GM10248 (cell line): ENCODE measurements around the gene CAMKMT.

Experiments
- CTCF ChIA-PET: fragments of 300-600 bp; sonication (Branson Sonifier 250); formaldehyde crosslinking; extraction: SDS; loops from one replicate; lab custom pipeline; 2021; ENCODE audit warnings: antibody characterized with exemption; lab: Yijun Ruan, JAX
- POLR2A ChIA-PET: fragments of 350-650 bp; sonication (Branson Sonifier 250); formaldehyde crosslinking; extraction: SDS; loops from one replicate; lab custom pipeline; 2020; ENCODE audit warnings: antibody characterized with exemption; lab: Yijun Ruan, JAX
- DNase-seq: peaks from one replicate; pipeline ENCODE4 v3.0.0; 2012; ENCODE audit errors: extremely low spot score
- CTCF ChIP-seq: IDR thresholded peaks from 2 replicates; pipeline ENCODE4 v1.5.1; 2012; ENCODE audit warnings: mild to moderate bottlenecking, low read depth; ENCODE audit errors: extremely low read depth, missing control alignments, control extremely low read depth

The CAMKMT gene

DNA sequence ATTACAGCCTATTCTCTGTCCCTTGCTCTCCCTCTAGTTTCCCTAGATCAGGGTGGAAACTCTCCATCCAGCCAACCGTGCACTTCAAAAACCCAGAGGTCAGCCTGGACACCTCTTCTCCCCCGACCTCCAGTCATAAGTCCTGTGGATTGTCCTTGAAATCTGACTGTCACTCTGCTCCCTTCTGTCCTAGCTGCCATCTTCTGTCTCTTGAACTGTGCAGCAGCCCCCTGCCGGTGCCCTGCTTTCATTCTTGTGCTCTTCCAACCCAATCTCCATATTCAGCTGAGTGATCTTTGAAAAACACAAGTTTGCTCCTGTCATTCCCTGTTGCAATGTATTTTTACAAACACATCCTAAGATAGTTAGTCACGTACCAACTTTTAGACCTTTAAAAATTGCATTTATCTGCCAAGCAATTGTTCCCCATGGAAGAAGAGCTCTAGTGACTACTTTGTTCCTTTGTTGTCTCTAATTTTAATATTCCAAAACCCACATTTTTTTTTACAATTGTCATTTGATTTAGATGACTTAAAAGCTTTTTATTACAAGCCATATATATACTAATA, 254.3 kb downstream of the CAMKMT start:
- DNase-seq: no peak
- POLR2A ChIA-PET: no interaction called here
- no peak for TF ChIP-seq CTCF
- CTCF ChIA-PET: interaction anchor here (0.7 to 1.9 kb wide), 7 partner anchors 10 to 876 kb away, joined by 3 to 8 read pairs (median 3); no protein-coding TSS in a partner anchor

DNA sequence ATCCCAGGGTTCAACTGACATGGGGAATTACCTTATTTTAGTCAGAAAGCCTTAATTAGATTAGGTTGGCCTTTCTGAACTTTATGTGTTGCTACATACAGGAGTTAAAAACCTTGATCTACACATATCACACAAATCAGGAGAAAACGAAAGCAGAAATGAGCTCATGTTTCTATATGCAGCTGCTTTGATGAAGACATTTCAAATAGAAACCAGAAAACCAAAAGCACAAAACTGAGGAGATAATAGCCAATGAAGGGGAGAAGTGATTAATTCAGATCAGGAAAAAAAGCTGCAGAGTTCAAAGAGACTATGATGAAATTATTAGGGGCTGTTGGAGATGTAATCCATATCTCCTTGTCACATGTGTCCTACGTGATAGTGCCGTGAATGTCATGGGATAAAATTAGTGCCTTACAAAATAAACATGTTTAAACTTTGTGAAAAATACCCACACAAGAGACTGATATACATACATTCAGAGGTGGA, 255.0 kb downstream of the CAMKMT start:
- peak; percentile 57 for DNase-seq
- POLR2A ChIA-PET: no interaction called here
- CTCF ChIA-PET: interaction anchor here (0.7 to 1.9 kb wide), 8 partner anchors 10 to 875 kb away, joined by 3 to 8 read pairs (median 3); no protein-coding TSS in a partner anchor
- no peak for TF ChIP-seq CTCF

GRCh38 chr2:44618251-44619023, 256.7 kb downstream of the CAMKMT start:
- DNase-seq: no peak
- POLR2A ChIA-PET: no interaction called here
- TF ChIP-seq CTCF: no peak
- CTCF ChIA-PET: interaction anchor here (0.8 kb wide), 1 partner anchor 19 kb away, joined by 4 read pairs; no protein-coding TSS in a partner anchor

GRCh38 chr2:44620189-44620990, 258.6 kb downstream of the CAMKMT start:
- no peak for TF ChIP-seq CTCF
- DNase-seq: no peak
- ChIA-PET CTCF (no interaction called here), POLR2A (interaction anchor here (0.6 kb wide), 1 partner anchor 61 kb away, joined by 3 read pairs; no protein-coding TSS in a partner anchor)

DNA sequence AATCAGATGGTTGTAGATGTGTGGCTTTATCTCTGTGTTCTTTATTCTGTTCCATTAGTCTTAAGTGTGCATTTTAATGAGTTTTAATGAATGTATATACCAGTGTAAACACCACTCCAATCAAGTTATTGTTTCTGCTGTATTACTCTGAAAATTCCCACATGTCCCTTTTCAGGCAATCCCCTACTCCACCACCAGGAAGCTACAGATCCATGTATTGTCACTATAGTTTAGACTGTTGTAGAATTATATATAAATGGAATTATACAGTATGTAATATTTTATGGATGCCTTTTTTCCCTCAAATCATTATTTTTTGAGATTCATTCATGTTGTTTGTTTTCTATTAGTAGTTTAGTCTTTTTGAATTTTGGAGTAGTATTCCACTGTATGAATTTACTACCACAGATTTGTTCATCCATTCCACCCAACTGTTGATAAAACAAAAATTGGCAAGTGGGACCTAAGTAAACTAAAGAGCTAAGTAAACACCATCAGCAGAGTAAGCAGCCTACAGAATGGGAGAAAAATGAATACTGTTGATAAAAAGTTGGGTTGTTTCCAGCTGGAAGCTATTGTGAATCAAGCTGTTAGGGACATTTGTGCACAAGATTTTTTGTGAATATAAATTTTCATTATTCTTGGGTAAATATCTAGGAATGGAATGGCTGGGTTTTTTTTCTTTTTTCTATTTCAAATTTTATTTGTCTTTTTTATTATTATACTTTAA, 262.0 kb downstream of the CAMKMT start:
- ChIA-PET CTCF (interaction anchor here (0.9 to 1.8 kb wide), 5 partner anchors 11 to 144 kb away, joined by 3 to 5 read pairs (median 3); no protein-coding TSS in a partner anchor), POLR2A (no interaction called here)
- DNase-seq: no peak
- no peak for TF ChIP-seq CTCF

- TF ChIP-seq CTCF: no peak
- ChIA-PET CTCF (interaction anchor here (0.8 to 1.0 kb wide), 2 partner anchors 13 to 28 kb away, joined by 3 read pairs; no protein-coding TSS in a partner anchor), POLR2A (no interaction called here)
- no peak for DNase-seq
Measured at GRCh38 chr2:44628297-44628696, 266.6 kb downstream of the CAMKMT start.
